Measurements from ENCODE around the gene ACSL1.

The ACSL1 gene

GRCh38 chr4:184849185-184849584, 23.4 kb upstream of the ACSL1 start:
- Histone ChIP-seq H3K36me3 (ENCODE audit: insufficient read depth, low read length) (no peaks in the 10 kb centered on the region), H3K4me3 (ENCODE audit: low read length, poor library complexity, severe bottlenecking) (no peak overlapping the region), H3K9ac (ENCODE audit: low read depth, low read length, poor library complexity, severe bottlenecking) (no peak overlapping the region), H3K27me3 (ENCODE audit: insufficient read depth, low read length, poor library complexity, severe bottlenecking) (no peaks in the 10 kb centered on the region), H3K4me2 (ENCODE audit: low read depth, low read length, poor library complexity, severe bottlenecking) (no peak overlapping the region), H3K9me3 (ENCODE audit: insufficient read depth, low read depth, low read length) (no peaks in the 10 kb centered on the region), H2AFZ (ENCODE audit: low read length) (no peak overlapping the region), H3K4me1 (ENCODE audit: insufficient read depth, low read length, poor library complexity, severe bottlenecking) (peaks cover 31% of the 10 kb centered on the region), H3F3A (ENCODE audit: low read depth) (no peaks in the 10 kb centered on the region), H3K79me2 (ENCODE audit: insufficient read depth, low read length) (no peaks in the 10 kb centered on the region), H4K20me1 (ENCODE audit: insufficient read depth, low read length, poor library complexity, severe bottlenecking) (no peaks in the 10 kb centered on the region), H3K9me2 (replicated peaks; ENCODE audit: low read depth, low read length) (no peaks in the 10 kb centered on the region)
- TF ChIP-seq EZH2phosphoT487 (IDR thresholded peaks at IDR 0.05; ENCODE audit: borderline replicate concordance): no peak
- TF ChIP-seq CTCF (conservative IDR thresholded peaks at IDR 0.05; ENCODE audit: low read length): no peak

GRCh38 chr4:184848510-184848909, 22.7 kb upstream of the ACSL1 start:
- Histone ChIP-seq H3K9ac (ENCODE audit: low read depth, low read length, poor library complexity, severe bottlenecking) (no peak overlapping the region), H2AFZ (ENCODE audit: low read length) (no peak overlapping the region), H3K9me3 (ENCODE audit: insufficient read depth, low read depth, low read length) (no peaks in the 10 kb centered on the region), H4K20me1 (ENCODE audit: insufficient read depth, low read length, poor library complexity, severe bottlenecking) (no peaks in the 10 kb centered on the region), H3K27me3 (ENCODE audit: insufficient read depth, low read length, poor library complexity, severe bottlenecking) (no peaks in the 10 kb centered on the region), H3K4me2 (ENCODE audit: low read depth, low read length, poor library complexity, severe bottlenecking) (no peak overlapping the region), H3F3A (ENCODE audit: low read depth) (no peaks in the 10 kb centered on the region), H3K36me3 (ENCODE audit: insufficient read depth, low read length) (no peaks in the 10 kb centered on the region), H3K9me2 (replicated peaks; ENCODE audit: low read depth, low read length) (no peaks in the 10 kb centered on the region), H3K4me1 (ENCODE audit: insufficient read depth, low read length, poor library complexity, severe bottlenecking) (peaks cover 27% of the 10 kb centered on the region), H3K4me3 (ENCODE audit: low read length, poor library complexity, severe bottlenecking) (no peak overlapping the region), H3K79me2 (ENCODE audit: insufficient read depth, low read length) (no peaks in the 10 kb centered on the region)
- TF ChIP-seq EZH2phosphoT487 (IDR thresholded peaks at IDR 0.05; ENCODE audit: borderline replicate concordance) (no peak), CTCF (conservative IDR thresholded peaks at IDR 0.05; ENCODE audit: low read length) (no peak)

GRCh38 chr4:184846531-184846930, 20.8 kb upstream of the ACSL1 start:
- Histone ChIP-seq H3K9ac (ENCODE audit: low read depth, low read length, poor library complexity, severe bottlenecking) (no peak overlapping the region), H3K27me3 (ENCODE audit: insufficient read depth, low read length, poor library complexity, severe bottlenecking) (no peaks in the 10 kb centered on the region), H3K4me2 (ENCODE audit: low read depth, low read length, poor library complexity, severe bottlenecking) (no peak overlapping the region), H3K4me3 (ENCODE audit: low read length, poor library complexity, severe bottlenecking) (no peak overlapping the region), H3F3A (ENCODE audit: low read depth) (no peaks in the 10 kb centered on the region), H3K79me2 (ENCODE audit: insufficient read depth, low read length) (no peaks in the 10 kb centered on the region), H3K9me3 (ENCODE audit: insufficient read depth, low read depth, low read length) (no peaks in the 10 kb centered on the region), H2AFZ (ENCODE audit: low read length) (no peak overlapping the region), H3K4me1 (ENCODE audit: insufficient read depth, low read length, poor library complexity, severe bottlenecking) (peaks cover 9% of the 10 kb centered on the region), H3K36me3 (ENCODE audit: insufficient read depth, low read length) (no peaks in the 10 kb centered on the region), H3K9me2 (replicated peaks; ENCODE audit: low read depth, low read length) (no peaks in the 10 kb centered on the region), H4K20me1 (ENCODE audit: insufficient read depth, low read length, poor library complexity, severe bottlenecking) (no peaks in the 10 kb centered on the region)
- no peak for TF ChIP-seq EZH2phosphoT487 (IDR thresholded peaks at IDR 0.05; ENCODE audit: borderline replicate concordance)

- Histone ChIP-seq H3K4me3 (ENCODE audit: low read length, poor library complexity, severe bottlenecking) (no peak overlapping the region), H2AFZ (ENCODE audit: low read length) (no peak overlapping the region), H3K4me2 (ENCODE audit: low read depth, low read length, poor library complexity, severe bottlenecking) (no peak overlapping the region), H3K9me2 (replicated peaks; ENCODE audit: low read depth, low read length) (no peaks in the 10 kb centered on the region), H3K79me2 (ENCODE audit: insufficient read depth, low read length) (no peaks in the 10 kb centered on the region), H3K9ac (ENCODE audit: low read depth, low read length, poor library complexity, severe bottlenecking) (no peak overlapping the region), H4K20me1 (ENCODE audit: insufficient read depth, low read length, poor library complexity, severe bottlenecking) (no peaks in the 10 kb centered on the region), H3K36me3 (ENCODE audit: insufficient read depth, low read length) (no peaks in the 10 kb centered on the region), H3K9me3 (ENCODE audit: insufficient read depth, low read depth, low read length) (no peaks in the 10 kb centered on the region), H3K27me3 (ENCODE audit: insufficient read depth, low read length, poor library complexity, severe bottlenecking) (no peaks in the 10 kb centered on the region), H3K4me1 (ENCODE audit: insufficient read depth, low read length, poor library complexity, severe bottlenecking) (no peaks in the 10 kb centered on the region), H3F3A (ENCODE audit: low read depth) (no peaks in the 10 kb centered on the region)
- TF ChIP-seq EZH2phosphoT487 (IDR thresholded peaks at IDR 0.05; ENCODE audit: borderline replicate concordance): no peak
- no peak for TF ChIP-seq CTCF (conservative IDR thresholded peaks at IDR 0.05; ENCODE audit: low read length)
Measured at GRCh38 chr4:184845367-184846021, 19.7 kb upstream of the ACSL1 start.

Measured in Loucy (cell line).